ENCODE results near the gene DGCR8. TPM values are rescaled to one million over a fixed set of nuclear protein-coding genes. Genes with fewer than 3 reads are reported as not detected.

Gene DGCR8
- total RNA-seq, 1 experiment from 2014 or later: 41.7 TPM

GRCh38 chr22:20116951-20117632 lies 37.1 kb downstream of the DGCR8 start, which contains the start of gene TRMT2A:
Gene TRMT2A (minus strand): TSS chr22:20117226. CDS start chr22:20116906, 320 bp downstream.
- Histone ChIP-seq H3K9me3 (ENCODE audit: low read length) (no peaks in the 10 kb centered on the region), H3K27me3 (ENCODE audit: low read length) (no peaks in the 10 kb centered on the region), H3K79me2 (ENCODE audit: low read length) (peaks cover 73% of the 10 kb centered on the region), H2AFZ (ENCODE audit: low read length) (peak within 1 kb of the TSS; percentile 77), H3K36me3 (ENCODE audit: low read depth, low read length) (peaks cover 26% of the 10 kb centered on the region), H4K20me1 (ENCODE audit: low read length) (no peaks in the 10 kb centered on the region), H3K4me2 (ENCODE audit: low read length) (peak within 1 kb of the TSS; percentile 92), H3F3A (ENCODE audit: low read length, unreplicated experiment) (no peaks in the 10 kb centered on the region), H3K27ac (ENCODE audit: low read length) (peak within 1 kb of the TSS; percentile 53), H3K4me3 (ENCODE audit: low read length) (peak within 1 kb of the TSS; percentile 95), H3K9me2 (replicated peaks; ENCODE audit: low read length) (no peaks in the 10 kb centered on the region), H3K4me1 (ENCODE audit: insufficient read depth, low read length) (peaks cover 24% of the 10 kb centered on the region), H3K9ac (ENCODE audit: low read length) (peak within 1 kb of the TSS; percentile 100)
- ChIA-PET POLR2A (ENCODE audit: unreplicated experiment) (no interaction called here), CTCF (interaction anchor here (0.5 to 0.7 kb wide), 2 partner anchors 12 to 301 kb away, joined by 3 to 6 read pairs; no protein-coding TSS in a partner anchor)
- DNase-seq (peak; percentile 91), ATAC-seq (peak; percentile 78)
- no peak for TF ChIP-seq EZH2 (IDR thresholded peaks at IDR 0.05; ENCODE audit: low read length, unreplicated experiment)
- TF ChIP-seq CTCF (conservative IDR thresholded peaks at IDR 0.05; ENCODE audit: low read depth, low read length): peak; percentile 26; the same call in 1 of the 2 replicates
- intact Hi-C loops (cut with micrococcal nuclease): loop anchor here (2.0 kb wide), 1 partner anchor 36 kb away; the partner anchor contains the start of gene DGCR8
- BruUV-seq (replicated peaks): no TSS peak

- Histone ChIP-seq H3K79me2 (ENCODE audit: low read length) (peaks cover 78% of the 10 kb centered on the region), H3K9me3 (ENCODE audit: low read length) (no peaks in the 10 kb centered on the region), H3K9me2 (replicated peaks; ENCODE audit: low read length) (no peaks in the 10 kb centered on the region), H3K4me2 (ENCODE audit: low read length) (peak overlapping the region; percentile 92), H3K4me1 (ENCODE audit: insufficient read depth, low read length) (peaks cover 24% of the 10 kb centered on the region), H2AFZ (ENCODE audit: low read length) (peak overlapping the region; percentile 24; the same call in 1 of the 2 replicates), H3K9ac (ENCODE audit: low read length) (peak overlapping the region; percentile 100), H3K36me3 (ENCODE audit: low read depth, low read length) (peaks cover 24% of the 10 kb centered on the region), H3K27me3 (ENCODE audit: low read length) (no peaks in the 10 kb centered on the region), H3K4me3 (ENCODE audit: low read length) (peak overlapping the region; percentile 95), H3K27ac (ENCODE audit: low read length) (peak overlapping the region; percentile 53), H3F3A (ENCODE audit: low read length, unreplicated experiment) (no peaks in the 10 kb centered on the region), H4K20me1 (ENCODE audit: low read length) (no peaks in the 10 kb centered on the region)
- ATAC-seq (peak; percentile 7), DNase-seq (no peak)
- ChIA-PET POLR2A (ENCODE audit: unreplicated experiment) (no interaction called here), CTCF (interaction anchor here (0.7 kb wide), 1 partner anchor 12 kb away, joined by 3 read pairs; no protein-coding TSS in a partner anchor)
- TF ChIP-seq EZH2phosphoT487 (IDR thresholded peaks at IDR 0.05; ENCODE audit: borderline replicate concordance, low read length) (no peak), CTCF (conservative IDR thresholded peaks at IDR 0.05; ENCODE audit: low read depth, low read length) (no peak), EZH2 (IDR thresholded peaks at IDR 0.05; ENCODE audit: low read length, unreplicated experiment) (no peak)
- intact Hi-C loops (cut with micrococcal nuclease): loop anchor here (2.0 kb wide), 1 partner anchor 37 kb away; the partner anchor contains the start of gene DGCR8
- no TSS peak for BruUV-seq (replicated peaks)
Measured at GRCh38 chr22:20117633-20118299, 37.7 kb downstream of the DGCR8 start.
